Measurements from ENCODE around the gene ZNF672. TPM values are rescaled to one million over a fixed set of nuclear protein-coding genes. Genes with fewer than 3 reads are reported as not detected.

ZNF672 gene
- total and polyA plus RNA-seq, 2 of the 13 experiments (the other 11 are each of a cell fraction or from before 2014, with no cell fraction given) = 17.2 to 22.9 TPM

DNA sequence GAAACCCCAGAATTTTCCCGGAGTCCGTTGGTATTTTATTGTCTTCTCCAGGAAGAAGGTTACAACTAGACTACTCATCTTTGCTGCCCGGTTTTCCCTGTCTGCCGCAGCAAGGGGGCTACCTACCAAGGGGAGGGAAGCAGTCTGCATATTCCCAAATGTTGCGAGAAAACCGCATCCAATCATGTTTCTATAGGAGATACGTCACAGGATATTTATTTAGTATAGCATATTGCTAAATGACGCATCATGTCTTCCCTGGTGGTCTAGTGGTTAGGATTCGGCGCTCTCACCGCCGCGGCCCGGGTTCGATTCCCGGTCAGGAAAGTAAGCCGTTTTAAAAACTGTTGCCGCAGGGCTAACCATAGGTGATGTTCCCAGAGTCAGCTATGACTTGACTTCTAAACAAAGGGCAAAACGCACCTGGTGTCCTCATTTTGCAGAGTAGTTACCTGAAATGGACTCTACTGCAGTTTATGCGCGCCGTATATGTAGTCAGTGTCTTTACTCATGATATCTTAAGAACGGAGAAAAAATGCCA lies 36.0 kb downstream of the ZNF672 start (continued):
- no peak for TF ChIP-seq TCF7 (IDR thresholded peaks at IDR 0.05; ENCODE audit: low read depth)
- TF ChIP-seq ZNF331 (CRISPR knock-in tag; IDR thresholded peaks at IDR 0.05) = peak; percentile 44; the same call in 1 of the 2 replicates
- no peak for TF ChIP-seq ZBTB42 (CRISPR knock-in tag; IDR thresholded peaks at IDR 0.05)
- no peak for TF ChIP-seq BORCS8-MEF2B (CRISPR knock-in tag; IDR thresholded peaks at IDR 0.05)
- TF ChIP-seq DR1 (CRISPR knock-in tag; IDR thresholded peaks at IDR 0.05) = no peak
- no peak for TF ChIP-seq IKZF1 (IDR thresholded peaks at IDR 0.05)
- TF ChIP-seq ZBTB26 (CRISPR knock-in tag; IDR thresholded peaks at IDR 0.05; ENCODE audit: borderline replicate concordance) = no peak
- TF ChIP-seq SIN3B (IDR thresholded peaks at IDR 0.05; ENCODE audit: low read length) = no peak
- TF ChIP-seq CHD2 (IDR thresholded peaks at IDR 0.05; ENCODE audit: low read depth, low read length) = no peak
- no peak for TF ChIP-seq SKIL (CRISPR knock-in tag; IDR thresholded peaks at IDR 0.05; ENCODE audit: borderline replicate concordance)
- no peak for TF ChIP-seq ZNF34 (CRISPR knock-in tag; IDR thresholded peaks at IDR 0.05; ENCODE audit: borderline replicate concordance)
- no peak for TF ChIP-seq FOXO1 (CRISPR knock-in tag; IDR thresholded peaks at IDR 0.05)
- TF ChIP-seq DNMT1 (CRISPR knock-in tag; IDR thresholded peaks at IDR 0.05) = no peak
- TF ChIP-seq, protein P1, sequence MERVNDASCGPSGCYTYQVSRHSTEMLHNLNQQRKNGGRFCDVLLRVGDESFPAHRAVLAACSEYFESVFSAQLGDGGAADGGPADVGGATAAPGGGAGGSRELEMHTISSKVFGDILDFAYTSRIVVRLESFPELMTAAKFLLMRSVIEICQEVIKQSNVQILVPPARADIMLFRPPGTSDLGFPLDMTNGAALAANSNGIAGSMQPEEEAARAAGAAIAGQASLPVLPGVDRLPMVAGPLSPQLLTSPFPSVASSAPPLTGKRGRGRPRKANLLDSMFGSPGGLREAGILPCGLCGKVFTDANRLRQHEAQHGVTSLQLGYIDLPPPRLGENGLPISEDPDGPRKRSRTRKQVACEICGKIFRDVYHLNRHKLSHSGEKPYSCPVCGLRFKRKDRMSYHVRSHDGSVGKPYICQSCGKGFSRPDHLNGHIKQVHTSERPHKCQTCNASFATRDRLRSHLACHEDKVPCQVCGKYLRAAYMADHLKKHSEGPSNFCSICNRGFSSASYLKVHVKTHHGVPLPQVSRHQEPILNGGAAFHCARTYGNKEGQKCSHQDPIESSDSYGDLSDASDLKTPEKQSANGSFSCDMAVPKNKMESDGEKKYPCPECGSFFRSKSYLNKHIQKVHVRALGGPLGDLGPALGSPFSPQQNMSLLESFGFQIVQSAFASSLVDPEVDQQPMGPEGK (CRISPR knock-in tag; IDR thresholded peaks at IDR 0.05) = no peak
- 0 out of 3 replicates have a peak, but pooled peaks have one; percentile 2 for TF ChIP-seq MXI1 (IDR thresholded peaks at IDR 0.05; ENCODE audit: borderline replicate concordance, low read depth, low read length)
- no peak for TF ChIP-seq SETDB1 (CRISPR knock-in tag; IDR thresholded peaks at IDR 0.05; ENCODE audit: borderline replicate concordance)
- TF ChIP-seq NFYC (CRISPR knock-in tag; IDR thresholded peaks at IDR 0.05) = peak; percentile 21; the same call in 1 of the 2 replicates
- no peak for TF ChIP-seq EED (CRISPR knock-in tag; IDR thresholded peaks at IDR 0.05)
- TF ChIP-seq JARID2 (CRISPR knock-in tag; IDR thresholded peaks at IDR 0.05; ENCODE audit: insufficient replicate concordance) = no peak
- no peak for TF ChIP-seq ZNF354B (CRISPR knock-in tag; IDR thresholded peaks at IDR 0.05)
- TF ChIP-seq CENPT (CRISPR knock-in tag; IDR thresholded peaks at IDR 0.05; ENCODE audit: low read depth) = no peak
- no peak for TF ChIP-seq CENPX (CRISPR knock-in tag; IDR thresholded peaks at IDR 0.05)
- TF ChIP-seq, protein P2, sequence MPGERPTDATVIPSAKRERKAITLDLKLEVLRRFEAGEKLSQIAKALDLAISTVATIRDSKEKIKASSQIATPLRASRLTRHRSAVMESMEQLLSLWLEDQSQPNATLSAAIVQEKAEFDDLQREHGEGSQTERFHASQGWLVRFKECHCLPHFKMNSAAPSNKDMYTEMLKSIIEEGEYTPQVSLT (CRISPR knock-in tag; IDR thresholded peaks at IDR 0.05; ENCODE audit: borderline replicate concordance, low read depth) = peak; percentile 95; the same call in 1 of the 2 replicates
- no peak for TF ChIP-seq PHB2 (IDR thresholded peaks at IDR 0.05; ENCODE audit: partially characterized antibody)
- no peak for TF ChIP-seq FOSL1 (CRISPR knock-in tag; IDR thresholded peaks at IDR 0.05; ENCODE audit: borderline replicate concordance)
- TF ChIP-seq NBN (conservative IDR thresholded peaks at IDR 0.05) = no peak
- 0 out of 4 replicates have a peak, but pooled peaks of 1 of the 2 experiments have one; percentile 10 for TF ChIP-seq EP300 (IDR thresholded peaks at IDR 0.05; ENCODE audit: low read depth in 2 of 2, low read length in 2 of 2)
- no peak for TF ChIP-seq EP300 (CRISPR knock-in tag; IDR thresholded peaks at IDR 0.05; ENCODE audit: borderline replicate concordance)

All from HepG2 (cell line).